PC-9 (cell line): ENCODE data around the gene TCEA2. TPM values are rescaled to one million over a fixed set of nuclear protein-coding genes. Genes with fewer than 3 reads are reported as not detected.

Experiments
- Bru-seq: library from RNA; stranded (reverse); fragments of 400-500 nt; gene quantifications from one replicate; lab custom pipeline; 2021; lab: Mats Ljungman, UMichigan
- BruChase-seq, 2 experiments: library from RNA; stranded (reverse); fragments of 400-500 nt; gene quantifications; one replicate each; lab custom pipeline; 2021; lab: Mats Ljungman, UMichigan
- BruUV-seq: library from RNA; stranded (reverse); fragments of 400-500 nt; replicated peaks from 2 replicates; lab custom pipeline; 2021; lab: Mats Ljungman, UMichigan
- CTCF ChIA-PET: fragments of 300-600 bp; sonication (Branson Sonifier 250); formaldehyde crosslinking; loops from one replicate; lab custom pipeline; 2022; ENCODE audit warnings: antibody characterized with exemption; lab: Charles Lee
- POLR2A ChIA-PET: fragments of 300-600 bp; sonication (Branson Sonifier 250); formaldehyde crosslinking; loops from one replicate; lab custom pipeline; 2022; ENCODE audit warnings: antibody characterized with exemption; ENCODE audit not compliant: unreplicated experiment; lab: Charles Lee
- DNase-seq, 2 experiments: peaks; one replicate each; pipeline versions ENCODE4 v3.0.0 to v3.0.0-alpha.2; 2015 to 2022; ENCODE audit warnings: mixed read lengths in 1 of 2
- H2AFZ ChIP-seq: fragments of 200-600 bp; sonication (generic); 2 replicates; pipeline ENCODE4 v1.8.1; 2017; ENCODE audit warnings: antibody characterized with exemption
- H3F3A ChIP-seq: fragments of 200-600 bp; sonication (generic); 2 replicates; pipeline ENCODE4 v1.8.1; 2017; ENCODE audit warnings: antibody characterized with exemption, mild to moderate bottlenecking, low read depth; ENCODE audit not compliant: insufficient read depth
- H3K27ac ChIP-seq: fragments of 200-600 bp; sonication (generic); 2 replicates; pipeline ENCODE4 v1.6.1; 2016; ENCODE audit warnings: mixed run types
- H3K27me3 ChIP-seq: fragments of 200-600 bp; sonication (generic); 2 replicates; pipeline ENCODE4 v1.6.1; 2016; ENCODE audit warnings: low read depth, mixed run types; ENCODE audit not compliant: insufficient read depth
- H3K36me3 ChIP-seq: fragments of 200-600 bp; sonication (generic); 2 replicates; pipeline ENCODE4 v1.6.1; 2016; ENCODE audit warnings: low read depth, mixed run types
- H3K4me1 ChIP-seq: fragments of 200-600 bp; sonication (generic); replicated peaks from 2 replicates; pipeline ENCODE4 v1.6.1; 2016; ENCODE audit warnings: mixed run types; ENCODE audit not compliant: insufficient read depth
- H3K4me2 ChIP-seq: fragments of 200-600 bp; sonication (generic); 2 replicates; pipeline ENCODE4 v1.6.1; 2017; ENCODE audit warnings: mixed run types
- H3K4me3 ChIP-seq: fragments of 200-600 bp; sonication (generic); 2 replicates; pipeline ENCODE4 v1.6.1; 2016; ENCODE audit warnings: mixed run types
- H3K79me2 ChIP-seq: fragments of 200-600 bp; sonication (generic); 2 replicates; pipeline ENCODE4 v1.6.1; 2017; ENCODE audit warnings: low read depth, mixed run types
- H3K9me2 ChIP-seq: fragments of 200-600 bp; sonication (generic); 2 replicates; pipeline ENCODE4 v1.8.1; 2017; ENCODE audit warnings: mild to moderate bottlenecking; ENCODE audit not compliant: insufficient read depth
- H3K9me3 ChIP-seq: fragments of 200-600 bp; sonication (generic); 2 replicates; pipeline ENCODE4 v1.8.1; 2016; ENCODE audit warnings: low read depth; ENCODE audit not compliant: insufficient read depth
- H4K20me1 ChIP-seq: fragments of 200-600 bp; sonication (generic); 2 replicates; pipeline ENCODE4 v1.8.1; 2017; ENCODE audit not compliant: insufficient read depth
- CTCF ChIP-seq: fragments of 200-600 bp; sonication (generic); conservative IDR thresholded peaks from 2 replicates; pipeline ENCODE4 v1.6.1; 2017; ENCODE audit warnings: mixed run types, antibody characterized with exemption, mild to moderate bottlenecking, moderate library complexity
- EZH2 ChIP-seq: fragments of 200-600 bp; sonication (generic); IDR thresholded peaks from 2 replicates; pipeline ENCODE4 v1.8.0; 2017; ENCODE audit warnings: antibody characterized with exemption, low read depth
- intact Hi-C: fragments of 100-400 bp; cut with micrococcal nuclease; formaldehyde crosslinking; loops from one replicate; pipeline ENCODE4 v1.10.0; 2022; ENCODE audit not compliant: unreplicated experiment
- long read RNA-seq: library from polyadenylated mRNA; stranded (forward); transcript quantifications from one replicate; pipeline ENCODE4 v2.0.0, GENCODE V29; 2022
- total RNA-seq: library from RNA; stranded (reverse); gene quantifications from 2 replicates; pipeline ENCODE4 v1.2.3, GENCODE V29; 2021

Gene TCEA2
- total RNA-seq (100 and 156 TPM in 2 replicates), Bru-seq, nascent RNA (percentile 43 among the genes with signal in this experiment), BruChase-seq, experiment 1, labeled RNA remaining after a 2-hour chase (percentile 66 among the genes with signal in this experiment), BruChase-seq, experiment 2, labeled RNA remaining after a 6-hour chase (percentile 71 among the genes with signal in this experiment)
- long read RNA-seq, transcript TCEA2-202 (10 exons, 1,235 nt) = major isoform, 105 of 191 reads
- long read RNA-seq, partial matches to known transcripts = 7 of 191 reads
- long read RNA-seq, other reads (novel, unspliced or antisense) = 77 of 191 reads

DNA sequence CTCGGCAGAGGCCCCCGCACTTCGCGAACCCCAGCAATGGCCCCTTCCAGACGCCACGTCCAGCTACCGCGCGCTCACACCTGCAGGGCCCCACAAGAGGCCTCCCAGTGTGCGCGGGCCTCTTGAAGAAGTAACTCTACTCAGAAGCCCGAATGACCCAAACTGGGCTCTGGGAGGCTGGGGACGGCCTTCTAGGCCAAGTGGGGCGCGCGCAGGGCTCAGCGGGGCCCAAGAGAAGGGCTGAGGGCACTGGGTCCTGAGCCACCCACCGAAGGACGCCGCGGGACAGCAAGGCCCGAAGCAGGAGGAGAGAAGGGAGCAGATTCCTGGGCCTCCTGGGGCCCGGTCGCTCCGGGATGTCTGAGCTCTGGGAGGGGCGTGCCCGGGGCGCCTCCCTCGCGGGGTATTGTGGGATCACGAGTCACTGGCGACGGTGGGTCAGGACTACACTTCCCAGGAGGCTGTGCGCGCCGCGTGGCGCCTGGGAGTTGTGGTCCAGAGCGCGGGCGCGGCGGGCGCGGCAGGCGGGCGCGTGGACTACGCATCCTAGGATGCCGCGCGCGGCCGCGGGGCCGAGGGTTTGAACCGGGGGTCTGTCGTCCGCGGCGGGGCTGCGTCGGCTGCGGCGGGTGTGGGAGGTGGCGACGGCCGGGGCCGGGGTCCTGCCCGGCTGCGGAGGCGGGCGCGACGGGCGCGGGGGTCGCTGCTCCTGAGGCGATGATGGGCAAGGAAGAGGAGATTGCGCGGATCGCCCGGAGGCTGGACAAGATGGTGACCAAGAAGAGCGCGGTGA lies at the start of gene TCEA2:
Gene TCEA2 (plus strand): TSS at position 603 of the 793 bp plus-strand sequence. CDS start 115 bp downstream, at position 718.
- H3K9me3 ChIP-seq = no peaks in the 10 kb centered on the region
- peak within 1 kb of the TSS; percentile 90 for H3K4me3 ChIP-seq
- DNase-seq = peak; percentile 87 to 97
- peak within 1 kb of the TSS; percentile 85 for H2AFZ ChIP-seq
- H3K79me2 ChIP-seq = peaks cover 19% of the 10 kb centered on the region
- H3K4me2 ChIP-seq = peak within 1 kb of the TSS; percentile 96
- no peaks in the 10 kb centered on the region for H3K9me2 ChIP-seq
- peaks cover 31% of the 10 kb centered on the region; the same call in 1 of the 2 replicates for H3F3A ChIP-seq
- H3K36me3 ChIP-seq = no peaks in the 10 kb centered on the region
- CTCF ChIA-PET = interaction anchor here (1.0 kb wide), 1 partner anchor 82 kb away, joined by 3 read pairs; the partner anchor contains the start of gene PRPF6
- intact Hi-C loops = loop anchor here (1.0 to 10.0 kb wide), 5 partner anchors 16 to 198 kb away; partner anchors contain the start of genes ABHD16B, PRPF6, RGS19 and TPD52L2
- peak within 1 kb of the TSS; percentile 61 for H3K27ac ChIP-seq
- no peaks in the 10 kb centered on the region for H3K27me3 ChIP-seq
- POLR2A ChIA-PET = interaction anchor here (0.6 to 1.0 kb wide), 10 partner anchors 8 to 790 kb away, joined by 3 to 18 read pairs (median 4); partner anchors contain the start of genes ARFGAP1, HELZ2, PPDPF and PRPF6
- peaks cover 5% of the 10 kb centered on the region for H4K20me1 ChIP-seq
- H3K4me1 ChIP-seq = peaks cover 54% of the 10 kb centered on the region
- no peak for TF ChIP-seq EZH2
- TF ChIP-seq CTCF = no peak
- BruUV-seq = no TSS peak

GRCh38 chr20:64015635-64016034 lies 47.4 kb upstream of the TCEA2 start:
- no peak overlapping the region for H3K27ac ChIP-seq
- H3K4me2 ChIP-seq = no peak overlapping the region
- ChIA-PET POLR2A (no interaction called here), CTCF (no interaction called here)
- no peak for DNase-seq
- no peaks in the 10 kb centered on the region for H3K79me2 ChIP-seq
- H2AFZ ChIP-seq = no peak overlapping the region
- no TSS peak for BruUV-seq
- H3K9me2 ChIP-seq = no peaks in the 10 kb centered on the region
- H3K4me3 ChIP-seq = no peak overlapping the region
- peaks cover 26% of the 10 kb centered on the region for H4K20me1 ChIP-seq
- TF ChIP-seq EZH2 = no peak
- no peak for TF ChIP-seq CTCF
- peaks cover 15% of the 10 kb centered on the region for H3F3A ChIP-seq
- no peaks in the 10 kb centered on the region for H3K4me1 ChIP-seq
- no peaks in the 10 kb centered on the region for H3K27me3 ChIP-seq
- intact Hi-C loops = no loop called here
- H3K9me3 ChIP-seq = no peaks in the 10 kb centered on the region
- H3K36me3 ChIP-seq = peaks cover 32% of the 10 kb centered on the region

GRCh38 chr20:64021124-64021975 lies 41.6 kb upstream of the TCEA2 start:
- Histone ChIP-seq H3K4me2 (no peak overlapping the region), H3K9me3 (no peaks in the 10 kb centered on the region), H3K27me3 (no peaks in the 10 kb centered on the region), H3K79me2 (no peaks in the 10 kb centered on the region), H3K27ac (no peak overlapping the region), H3K9me2 (no peaks in the 10 kb centered on the region), H3K4me3 (no peak overlapping the region), H2AFZ (no peak overlapping the region), H3K4me1 (no peaks in the 10 kb centered on the region), H3K36me3 (peaks cover 21% of the 10 kb centered on the region), H3F3A (peaks cover 22% of the 10 kb centered on the region), H4K20me1 (peaks cover 23% of the 10 kb centered on the region)
- no TSS peak for BruUV-seq
- ChIA-PET POLR2A (no interaction called here), CTCF (no interaction called here)
- intact Hi-C loops = no loop called here
- DNase-seq = no peak
- TF ChIP-seq CTCF (no peak), EZH2 (no peak)
